BJ (cell line): ENCODE data around the gene RHBG. TPM values are rescaled to one million over a fixed set of nuclear protein-coding genes. Genes with fewer than 3 reads are reported as not detected.

Source experiments
- CTCF ChIA-PET: fragments of 350-600 bp; formaldehyde crosslinking; extraction: SDS; loops from one replicate; lab custom pipeline; 2021; ENCODE audit warnings: antibody characterized with exemption, inconsistent platforms; lab: Yijun Ruan, JAX
- POLR2A ChIA-PET: fragments of 300-600 bp; sonication (Branson Sonifier 250); formaldehyde crosslinking; extraction: SDS; loops from one replicate; lab custom pipeline; 2021; ENCODE audit warnings: antibody characterized with exemption; lab: Charles Lee
- DNase-seq: peaks from one replicate; pipeline ENCODE4 v3.0.0-alpha.2; 2011; ENCODE audit warnings: low read depth
- H3K27me3 ChIP-seq: 2 replicates; pipeline ENCODE4 v1.6.0; 2011; ENCODE audit warnings: low read length; ENCODE audit not compliant: control insufficient read depth, insufficient read depth
- H3K36me3 ChIP-seq: 2 replicates; pipeline ENCODE4 v1.5.1; 2011; ENCODE audit warnings: low read length; ENCODE audit not compliant: control insufficient read depth, insufficient read depth
- H3K4me3 ChIP-seq: 2 replicates; pipeline ENCODE4 v1.5.1; 2011; ENCODE audit warnings: low read depth, mild to moderate bottlenecking, control low read depth, low read length
- CTCF ChIP-seq: IDR thresholded peaks from 2 replicates; pipeline ENCODE4 v1.5.1; 2011; ENCODE audit warnings: low read depth, mild to moderate bottlenecking, control low read depth, inconsistent platforms, low read length, moderate library complexity; ENCODE audit not compliant: insufficient read depth
- polyA plus RNA-seq: library from polyadenylated mRNA; depleted of rRNA; stranded (reverse); fragments of >200 nt; gene quantifications from 2 replicates; pipeline ENCODE4 v1.2.3, GENCODE V29; 2011

RHBG gene
- polyA plus RNA-seq, 1 experiment: not detected

- peaks cover 33% of the 10 kb centered on the region for H3K27me3 ChIP-seq
- CTCF ChIA-PET: interaction anchor here (1.1 kb wide), 1 partner anchor 54 kb away, joined by 5 read pairs; no protein-coding TSS in a partner anchor
Measured at GRCh38 chr1:156391701-156392100, 22.7 kb downstream of the RHBG start.

GRCh38 chr1:156392452-156392853, 23.4 kb downstream of the RHBG start:
- no peak for DNase-seq
- Histone ChIP-seq H3K36me3 (no peaks in the 10 kb centered on the region), H3K27me3 (peaks cover 28% of the 10 kb centered on the region), H3K4me3 (no peak overlapping the region)
- ChIA-PET POLR2A (no interaction called here), CTCF (interaction anchor here (1.1 to 1.5 kb wide), 2 partner anchors 8 to 53 kb away, joined by 3 to 5 read pairs; no protein-coding TSS in a partner anchor)
- no peak for TF ChIP-seq CTCF

More at GRCh38 chr1:156391701-156392100, 22.7 kb downstream of the RHBG start:
- no peak for TF ChIP-seq CTCF
- DNase-seq: no peak
- H3K36me3 ChIP-seq: no peaks in the 10 kb centered on the region
- H3K4me3 ChIP-seq: no peak overlapping the region
- POLR2A ChIA-PET: no interaction called here

- ChIA-PET POLR2A (no interaction called here), CTCF (interaction anchor here (0.8 to 3.0 kb wide), 3 partner anchors 7 to 17 kb away, joined by 3 to 17 read pairs (median 3); no protein-coding TSS in a partner anchor)
- no peak for TF ChIP-seq CTCF
- no peak for DNase-seq
- Histone ChIP-seq H3K27me3 (peaks cover 22% of the 10 kb centered on the region), H3K36me3 (no peaks in the 10 kb centered on the region), H3K4me3 (no peak overlapping the region)
Measured at GRCh38 chr1:156393095-156393494, 24.1 kb downstream of the RHBG start.

- TF ChIP-seq CTCF: no peak
- POLR2A ChIA-PET: no interaction called here
- DNase-seq: no peak
- Histone ChIP-seq H3K4me3 (no peak overlapping the region), H3K36me3 (no peaks in the 10 kb centered on the region), H3K27me3 (peaks cover 20% of the 10 kb centered on the region)
- CTCF ChIA-PET: interaction anchor here (0.8 to 3.0 kb wide), 5 partner anchors 8 to 52 kb away, joined by 3 to 17 read pairs (median 4); no protein-coding TSS in a partner anchor
Measured at GRCh38 chr1:156394082-156394481, 25.1 kb downstream of the RHBG start.

GRCh38 chr1:156394835-156395461, 25.9 kb downstream of the RHBG start:
- no peak for TF ChIP-seq CTCF
- Histone ChIP-seq H3K27me3 (peaks cover 18% of the 10 kb centered on the region), H3K36me3 (no peaks in the 10 kb centered on the region), H3K4me3 (no peak overlapping the region)
- no peak for DNase-seq
- CTCF ChIA-PET: interaction anchor here (0.9 to 3.0 kb wide), 4 partner anchors 9 to 51 kb away, joined by 3 to 17 read pairs (median 5); no protein-coding TSS in a partner anchor
- POLR2A ChIA-PET: no interaction called here
